ENCODE results near the gene PALLD. TPM values are rescaled to one million over a fixed set of nuclear protein-coding genes. Genes with fewer than 3 reads are reported as not detected.

The PALLD gene
- total and polyA plus RNA-seq, 2 of the 8 experiments (the other 6 are each of a cell fraction or from before 2014, with no cell fraction given), result 10.5 to 25.0 TPM

DNA sequence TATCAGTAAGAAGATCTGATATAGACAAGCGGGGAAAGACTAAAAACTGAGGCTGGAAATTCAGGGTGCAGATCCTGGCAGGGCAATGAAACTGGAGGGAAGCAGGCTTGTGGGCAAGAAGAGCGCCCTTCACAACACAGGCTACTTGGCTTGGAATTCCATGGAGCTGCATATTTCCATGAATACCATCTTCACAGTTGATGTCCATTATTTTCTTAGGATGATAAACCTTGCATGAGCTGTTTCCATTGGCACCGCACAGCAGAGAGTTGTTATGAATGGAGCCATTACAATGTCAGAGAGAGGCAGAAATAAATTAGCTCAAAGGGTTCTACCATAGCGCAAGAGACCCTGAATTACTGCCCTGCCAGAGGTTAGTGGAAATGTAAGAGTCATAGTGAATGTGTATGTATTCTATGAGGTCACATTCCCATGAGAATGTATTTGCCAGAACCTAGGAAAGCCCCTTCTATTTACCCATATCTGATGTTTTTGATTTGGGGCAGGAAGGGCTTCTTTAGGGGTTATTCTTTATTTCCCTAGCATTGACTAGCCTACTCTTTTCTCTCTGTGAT is 215.6 kb downstream of the PALLD start:
- WGBS, 2 experiments (ENCODE audit: extremely low coverage in 1 of 2, insufficient coverage in 1 of 2, insufficient read length in 1 of 2, insufficient replicate concordance in 2 of 2, low coverage in 1 of 2, low lambda C conversion rate in 2 of 2, missing lambda C conversion rate in 1 of 2), result 93% methylated on average over 4 of the region's 4 CpGs; no CpG with 5 or more reads in 1 of the 2 experiments
- Histone ChIP-seq H2BK15ac (ENCODE audit: low read length) (no peak overlapping the region), H3K36me3 (ENCODE audit: control insufficient read depth in 2 of 4, insufficient read depth in 4 of 4, low read length in 3 of 4) (no peaks in the 10 kb centered on the region), H3K56ac (replicated peaks; ENCODE audit: insufficient read length, low read depth, low read length) (no peak overlapping the region), H3K18ac (ENCODE audit: extremely low read depth, low read length) (no peak overlapping the region), H4K91ac (replicated peaks; ENCODE audit: insufficient read length, low read length) (no peak overlapping the region), H4K8ac (ENCODE audit: extremely low read depth, insufficient read depth, low read length) (no peak overlapping the region), H2AFZ (ENCODE audit: low read length) (no peak overlapping the region), H4K5ac (ENCODE audit: insufficient read length, low read depth, low read length) (no peak overlapping the region), H3K27ac (ENCODE audit: low read depth, low read length) (no peak overlapping the region), H3K79me2 (ENCODE audit: control insufficient read depth in 1 of 2, insufficient read depth in 2 of 2, low read length in 2 of 2) (no peaks in the 10 kb centered on the region), H4K20me1 (replicated peaks in 1 of 2; ENCODE audit: control insufficient read depth in 1 of 2, insufficient read depth in 2 of 2, low read length in 2 of 2) (no peaks in the 10 kb centered on the region), H3K4me3 (ENCODE audit: extremely low read depth in 1 of 4, insufficient read depth in 2 of 4, low read depth in 3 of 4, low read length in 4 of 4) (no peak overlapping the region), H3K4me1 (replicated peaks in 1 of 4; ENCODE audit: control insufficient read depth in 3 of 4, insufficient read depth in 4 of 4, low read length in 3 of 4) (peaks cover 0 to 3% (median 0%) of the 10 kb centered on the region in 4 experiments; a peak in 2 of 7 replicates), H3K9me3 (ENCODE audit: insufficient read depth in 2 of 2, low read depth in 1 of 2, low read length in 1 of 2) (no peaks in the 10 kb centered on the region), H3K9ac (replicated peaks in 1 of 4; ENCODE audit: extremely low read depth in 1 of 4, low read depth in 3 of 4, low read length in 3 of 4) (no peak overlapping the region), H3K4me2 (ENCODE audit: insufficient read depth in 1 of 2, low read depth in 2 of 2, low read length in 2 of 2) (no peak overlapping the region), H3K79me1 (ENCODE audit: low read depth, low read length) (no peaks in the 10 kb centered on the region), H3K27me3 (replicated peaks in 1 of 4; ENCODE audit: control insufficient read depth in 3 of 4, extremely low read depth in 1 of 4, insufficient read depth in 3 of 4, low read length in 3 of 4) (peaks cover 0 to 10% (median 2%) of the 10 kb centered on the region in 4 experiments; a peak in 5 of 7 replicates), H2BK12ac (ENCODE audit: low read depth, low read length) (no peak overlapping the region), H3K23ac (ENCODE audit: insufficient read length) (no peak overlapping the region), H3K14ac (ENCODE audit: insufficient read length) (no peak overlapping the region), H2BK5ac (ENCODE audit: low read depth, low read length) (no peak overlapping the region), H3K4ac (replicated peaks; ENCODE audit: insufficient read length, low read depth, low read length) (no peak overlapping the region), H2BK120ac (replicated peaks; ENCODE audit: low read depth, low read length) (no peak overlapping the region), H2AK5ac (ENCODE audit: low read depth, low read length) (no peak overlapping the region), H2BK20ac (ENCODE audit: low read length) (no peak overlapping the region), H3K23me2 (ENCODE audit: low read depth, low read length) (no peaks in the 10 kb centered on the region)
- ChIA-PET POLR2A (ENCODE audit: partially characterized antibody) (no interaction called here), CTCF (ENCODE audit: partially characterized antibody) (interaction anchor here (0.7 to 6.4 kb wide), 6 partner anchors 23 to 209 kb away, joined by 3 to 84 read pairs (median 16); no protein-coding TSS in a partner anchor)
- no peak for FAIRE-seq
- DNase-seq (ENCODE audit: low read depth in 1 of 2, low spot score in 2 of 2), result no peak
- TF ChIP-seq, protein P1, sequence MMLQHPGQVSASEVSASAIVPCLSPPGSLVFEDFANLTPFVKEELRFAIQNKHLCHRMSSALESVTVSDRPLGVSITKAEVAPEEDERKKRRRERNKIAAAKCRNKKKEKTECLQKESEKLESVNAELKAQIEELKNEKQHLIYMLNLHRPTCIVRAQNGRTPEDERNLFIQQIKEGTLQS (IDR thresholded peaks at IDR 0.05; ENCODE audit: insufficient read depth, low read depth, low read length), result no peak
- TF ChIP-seq TAF1 (IDR thresholded peaks at IDR 0.05; ENCODE audit: low read depth, low read length) (no peak), CHD1 (IDR thresholded peaks at IDR 0.05; ENCODE audit: low read depth, low read length) (no peak), ZNF274 (IDR thresholded peaks at IDR 0.05; ENCODE audit: borderline replicate concordance, extremely low read depth, low read length) (no peak), HDAC2 (IDR thresholded peaks at IDR 0.05; ENCODE audit: borderline replicate concordance in 1 of 2, low read depth in 2 of 2, low read length in 2 of 2) (no peak), SRF (IDR thresholded peaks at IDR 0.05; ENCODE audit: low read depth, low read length) (no peak)

Data from H1 (cell line).